HepG2 (cell line): ENCODE results near the gene PRPF4. TPM values are rescaled to one million over a fixed set of nuclear protein-coding genes. Genes with fewer than 3 reads are reported as not detected.
A peak's percentile ranks its signal among the peaks of the same experiment; 100 is the strongest.

Experiments
- ARNTL ChIP-seq: sonication (generic); formaldehyde crosslinking; IDR thresholded peaks from 2 replicates; pipeline ENCODE4 v1.4.0; 2020; ENCODE audit warnings: mild to moderate bottlenecking, missing genetic modification reagents
- CREB1 ChIP-seq, 2 experiments: fragments of 450-650 bp in 1 of 2; IDR thresholded peaks; 2 replicates each; pipeline ENCODE4 v1.6.1; 2016 to 2017; ENCODE audit warnings: control low read depth in 1 of 2, mild to moderate bottlenecking in 1 of 2, missing compliant biosample characterization in 1 of 2, missing genetic modification characterization in 1 of 2
- DMAP1 ChIP-seq: IDR thresholded peaks from 2 replicates; pipeline ENCODE4 v1.6.1; 2016
- FOXK2 ChIP-seq: fragments of 450-650 bp; IDR thresholded peaks from 2 replicates; pipeline ENCODE4 v1.6.1; 2016
- GATA4 ChIP-seq: sonication (generic); IDR thresholded peaks from 2 replicates; pipeline ENCODE4 v1.6.1; 2016; ENCODE audit warnings: antibody characterized with exemption, low read depth, borderline replicate concordance
- GATAD2A ChIP-seq: IDR thresholded peaks from 2 replicates; pipeline ENCODE4 v1.6.1; 2016
- HNF4G ChIP-seq, 2 experiments: sonication (generic) in 1 of 2; formaldehyde crosslinking in 1 of 2; IDR thresholded peaks; 2 replicates each; pipeline versions ENCODE4 v1.4.0 to v1.6.1; 2011 to 2020; ENCODE audit warnings: borderline replicate concordance in 2 of 2, low read depth in 2 of 2, mild to moderate bottlenecking in 2 of 2, low read length in 1 of 2, missing genetic modification reagents in 1 of 2, moderate library complexity in 1 of 2
- NR3C1 ChIP-seq: sonication (generic); formaldehyde crosslinking; IDR thresholded peaks from 2 replicates; pipeline ENCODE4 v1.4.0; 2020; ENCODE audit warnings: missing genetic modification reagents
- PAXIP1 ChIP-seq: sonication (generic); formaldehyde crosslinking; conservative IDR thresholded peaks from 2 replicates; pipeline ENCODE4 v1.4.0; 2020; ENCODE audit warnings: mild to moderate bottlenecking, missing genetic modification reagents, moderate library complexity
- RCOR2 ChIP-seq: IDR thresholded peaks from 2 replicates; pipeline ENCODE4 v1.6.1; 2016; ENCODE audit warnings: missing biosample characterization, missing genetic modification reagents
- SMAD3 ChIP-seq: sonication (generic); formaldehyde crosslinking; IDR thresholded peaks from 2 replicates; pipeline ENCODE4 v1.4.0; 2020; ENCODE audit warnings: missing genetic modification reagents
- SOX5 ChIP-seq: IDR thresholded peaks from 2 replicates; pipeline ENCODE4 v1.6.1; 2016; ENCODE audit warnings: borderline replicate concordance
- USF2 ChIP-seq, 2 experiments: sonication (generic) in 1 of 2; formaldehyde crosslinking in 1 of 2; IDR thresholded peaks; 2 replicates each; pipeline versions ENCODE4 v1.5.1 to v1.6.1; 2011 to 2020; ENCODE audit warnings: borderline replicate concordance in 1 of 2, low read depth in 1 of 2, low read length in 1 of 2, mild to moderate bottlenecking in 1 of 2, missing genetic modification reagents in 1 of 2, moderate library complexity in 1 of 2
- ZBTB4 ChIP-seq: sonication (generic); formaldehyde crosslinking; IDR thresholded peaks from 2 replicates; pipeline ENCODE4 v1.4.0; 2020; ENCODE audit warnings: missing genetic modification reagents, mild to moderate bottlenecking, borderline replicate concordance
- ZNF224 ChIP-seq: sonication (generic); formaldehyde crosslinking; IDR thresholded peaks from 2 replicates; pipeline ENCODE4 v1.5.0; 2020; ENCODE audit warnings: mild to moderate bottlenecking, missing genetic modification reagents
- ZNF414 ChIP-seq: sonication (generic); formaldehyde crosslinking; IDR thresholded peaks from 2 replicates; pipeline ENCODE4 v1.5.0; 2020; ENCODE audit warnings: missing genetic modification reagents
- ZNF629 ChIP-seq: sonication (generic); formaldehyde crosslinking; conservative IDR thresholded peaks from 2 replicates; pipeline ENCODE4 v1.5.0; 2020; ENCODE audit warnings: missing genetic modification reagents
- ZSCAN25 ChIP-seq: sonication (generic); formaldehyde crosslinking; IDR thresholded peaks from 2 replicates; pipeline ENCODE4 v1.8.0; 2022; ENCODE audit warnings: mild to moderate bottlenecking, missing genetic modification reagents
- polyA plus RNA-seq, 8 experiments: library from polyadenylated mRNA; depleted of rRNA in 3 of 8; stranded (reverse) in 7 of 8; unstranded in 1 of 8; fragments of >200 nt; fragmentation: Illumina TruSeq in 4 of 8; extraction: Trizol in 4 of 8; gene quantifications; 2 replicates each; pipeline versions ENCODE4 v1.2.1 to v1.2.3, GENCODE V29; 2011 to 2016; ENCODE audit warnings: low read depth in 4 of 8, missing spikeins in 1 of 8, mixed read lengths in 1 of 8; ENCODE audit not compliant: insufficient read depth in 1 of 8
- total RNA-seq, 5 experiments: library from RNA; depleted of rRNA; stranded (reverse); fragments of >200 nt; fragmentation: Illumina TruSeq; extraction: Trizol; gene quantifications; 2 replicates each; pipeline ENCODE4 v1.2.3, GENCODE V29; 2016; ENCODE audit warnings: low read depth in 1 of 5

The PRPF4 gene
- total and polyA plus RNA-seq, 2 of the 13 experiments (the other 11 are each of a cell fraction or from before 2014, with no cell fraction given), result 10.3 to 49.0 TPM

- 0 out of 2 replicates have a peak, but pooled peaks have one; percentile 34 for TF ChIP-seq SMAD3 (CRISPR knock-in tag)
- TF ChIP-seq GATA4, result 0 out of 2 replicates have a peak, but pooled peaks have one; percentile 21
- peak; percentile 45 for TF ChIP-seq DMAP1 (CRISPR knock-in tag)
- no peak for TF ChIP-seq FOXK2
- TF ChIP-seq ARNTL (CRISPR knock-in tag), result 0 out of 2 replicates have a peak, but pooled peaks have one; percentile 47
- TF ChIP-seq PAXIP1 (CRISPR knock-in tag), result peak; percentile 87
- TF ChIP-seq ZBTB4 (CRISPR knock-in tag), result no peak
- peak; percentile 94 for TF ChIP-seq SOX5 (CRISPR knock-in tag)
- no peak for TF ChIP-seq ZNF414 (CRISPR knock-in tag)
- TF ChIP-seq GATAD2A (CRISPR knock-in tag), result peak; percentile 87
- TF ChIP-seq ZNF224 (CRISPR knock-in tag), result no peak
- TF ChIP-seq RCOR2 (CRISPR knock-in tag), result peak; percentile 80
- TF ChIP-seq USF2 (IDR thresholded peaks at IDR 0.05; ENCODE audit: low read depth, low read length), result peak; percentile 15; the same call in 1 of the 2 replicates
- peak; percentile 57; the same call in 1 of the 2 replicates for TF ChIP-seq USF2 (CRISPR knock-in tag; IDR thresholded peaks at IDR 0.05; ENCODE audit: borderline replicate concordance)
- TF ChIP-seq ZNF629 (CRISPR knock-in tag), result no peak
- TF ChIP-seq ZSCAN25, result 0 out of 2 replicates have a peak, but pooled peaks have one; percentile 40
- TF ChIP-seq NR3C1 (CRISPR knock-in tag), result no peak
- TF ChIP-seq HNF4G (IDR thresholded peaks at IDR 0.05; ENCODE audit: borderline replicate concordance, low read depth, low read length), result peak; percentile 56; the same call in 1 of the 2 replicates
- TF ChIP-seq HNF4G (CRISPR knock-in tag; IDR thresholded peaks at IDR 0.05; ENCODE audit: borderline replicate concordance, low read depth), result no peak
- no peak for TF ChIP-seq CREB1 (IDR thresholded peaks at IDR 0.05)
- TF ChIP-seq CREB1 (CRISPR knock-in tag; IDR thresholded peaks at IDR 0.05), result 0 out of 2 replicates have a peak, but pooled peaks have one; percentile 13
These were observed 47.3 kb upstream of the PRPF4 start (continued) for GRCh38 chr9:113228130-113228665.
